ENCODE data around the gene GABRR1. TPM values are rescaled to one million over a fixed set of nuclear protein-coding genes. Genes with fewer than 3 reads are reported as not detected.
A peak's percentile ranks its signal among the peaks of the same experiment; 100 is the strongest.

GABRR1 gene
- total RNA-seq, 2 donors from 2014 or later = 5.4 TPM; not detected in 1

DNA sequence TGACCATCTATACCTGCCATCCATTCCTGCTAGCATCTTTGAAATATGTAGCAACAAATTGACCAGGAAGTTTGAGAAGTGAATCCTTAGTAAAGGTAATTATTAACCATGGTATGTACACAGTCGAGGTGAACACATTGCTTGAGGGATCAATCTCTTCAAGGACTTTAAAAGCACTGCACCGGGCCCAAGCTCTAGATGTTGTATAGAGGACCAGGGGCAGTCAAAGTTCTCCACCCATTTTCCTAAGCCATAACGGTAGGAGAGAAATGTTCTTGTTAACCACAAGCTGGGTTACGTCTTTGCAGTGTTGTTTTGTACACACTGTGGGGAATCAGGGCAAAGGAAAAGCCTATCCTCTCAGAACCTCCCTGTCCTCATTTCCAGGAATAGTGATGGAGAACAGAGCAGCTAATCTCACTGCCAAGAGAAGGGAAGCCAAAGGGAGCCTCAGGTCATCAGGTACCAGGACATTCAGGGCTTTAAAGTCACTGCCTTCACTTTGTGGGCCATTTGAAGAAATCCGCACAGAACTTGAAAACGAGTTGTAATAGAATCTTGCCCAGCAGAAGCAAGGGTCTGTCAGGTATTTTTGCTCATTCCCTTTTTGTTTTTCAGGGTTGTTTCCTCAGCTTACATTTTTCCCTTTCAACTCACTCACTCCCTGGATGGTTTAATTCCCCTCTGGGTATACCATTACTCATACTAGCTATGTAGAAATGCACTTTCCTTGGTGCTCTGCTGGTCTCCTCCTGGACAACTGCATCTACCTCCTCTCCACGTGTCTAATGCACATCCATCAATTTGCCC lies 76.6 kb downstream of the GABRR1 start:
- TF ChIP-seq, protein P1, sequence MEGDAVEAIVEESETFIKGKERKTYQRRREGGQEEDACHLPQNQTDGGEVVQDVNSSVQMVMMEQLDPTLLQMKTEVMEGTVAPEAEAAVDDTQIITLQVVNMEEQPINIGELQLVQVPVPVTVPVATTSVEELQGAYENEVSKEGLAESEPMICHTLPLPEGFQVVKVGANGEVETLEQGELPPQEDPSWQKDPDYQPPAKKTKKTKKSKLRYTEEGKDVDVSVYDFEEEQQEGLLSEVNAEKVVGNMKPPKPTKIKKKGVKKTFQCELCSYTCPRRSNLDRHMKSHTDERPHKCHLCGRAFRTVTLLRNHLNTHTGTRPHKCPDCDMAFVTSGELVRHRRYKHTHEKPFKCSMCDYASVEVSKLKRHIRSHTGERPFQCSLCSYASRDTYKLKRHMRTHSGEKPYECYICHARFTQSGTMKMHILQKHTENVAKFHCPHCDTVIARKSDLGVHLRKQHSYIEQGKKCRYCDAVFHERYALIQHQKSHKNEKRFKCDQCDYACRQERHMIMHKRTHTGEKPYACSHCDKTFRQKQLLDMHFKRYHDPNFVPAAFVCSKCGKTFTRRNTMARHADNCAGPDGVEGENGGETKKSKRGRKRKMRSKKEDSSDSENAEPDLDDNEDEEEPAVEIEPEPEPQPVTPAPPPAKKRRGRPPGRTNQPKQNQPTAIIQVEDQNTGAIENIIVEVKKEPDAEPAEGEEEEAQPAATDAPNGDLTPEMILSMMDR (IDR thresholded peaks at IDR 0.05) = no peak
- ATAC-seq (ENCODE audit: insufficient number of reproducible peaks, low FRiP score, low read depth) (no peak), DNase-seq (ENCODE audit: low spot score) (no peak)
- Histone ChIP-seq H3K4me1 (ENCODE audit: control insufficient read depth in 1 of 2, low read depth in 2 of 2) (peaks cover 12 to 46% of the 10 kb centered on the region in 2 donors), H3K4me3 (no peak overlapping the region), H3K27ac (peak overlapping the region in 1 of 2 donors; percentile 3), H3K36me3 (no peaks in the 10 kb centered on the region), H3K9me3 (no peaks in the 10 kb centered on the region), H3K27me3 (replicated peaks; ENCODE audit: insufficient read depth) (no peaks in the 10 kb centered on the region)

DNA sequence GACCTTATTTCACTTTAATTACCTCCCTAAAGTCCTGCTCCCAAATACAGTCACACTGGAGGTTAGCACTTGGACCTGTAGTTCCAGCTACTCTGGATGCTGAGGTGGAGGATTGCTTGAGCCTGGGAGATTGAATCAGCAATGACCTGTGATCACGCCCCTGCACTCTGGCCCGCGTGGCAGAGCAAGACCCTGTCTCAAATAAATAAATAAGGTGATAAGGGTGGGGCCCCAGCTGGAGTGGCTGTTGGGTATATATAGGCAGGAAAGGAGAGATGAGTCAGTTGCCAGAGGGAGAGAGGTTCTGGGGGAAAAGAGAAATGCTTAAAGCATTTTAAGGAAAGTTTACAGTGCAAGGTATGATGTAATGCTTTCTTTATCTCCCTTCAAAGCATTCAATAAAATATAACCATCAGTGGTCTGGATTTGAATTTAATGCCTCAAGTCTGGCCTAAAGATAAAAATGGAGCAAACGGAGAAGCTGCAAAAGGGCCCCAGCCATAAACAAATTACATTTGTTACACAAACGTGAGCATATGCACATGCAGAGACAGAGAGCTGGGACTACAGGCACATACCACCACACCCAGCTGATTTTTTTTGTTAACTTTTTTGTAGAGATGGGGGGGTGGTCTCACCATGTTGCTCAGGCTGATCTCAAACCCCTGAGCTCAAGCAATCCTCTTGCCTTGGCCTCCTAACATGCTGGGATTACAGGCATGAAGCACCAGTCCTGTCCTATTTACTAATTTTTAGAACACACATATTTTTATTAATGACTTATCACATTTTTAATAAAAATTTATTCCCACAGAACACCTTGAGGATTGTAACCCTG lies 77.4 kb downstream of the GABRR1 start:
- no peak overlapping the region for H3K4me3 ChIP-seq
- ATAC-seq (ENCODE audit: insufficient number of reproducible peaks, low FRiP score, low read depth) (no peak), DNase-seq (ENCODE audit: low spot score) (no peak)
- H3K9me3 ChIP-seq = no peaks in the 10 kb centered on the region
- H3K4me1 ChIP-seq (ENCODE audit: control insufficient read depth in 1 of 2, low read depth in 2 of 2) = peaks cover 7 to 42% of the 10 kb centered on the region in 2 donors
- TF ChIP-seq, protein P1 (IDR thresholded peaks at IDR 0.05) = no peak
- no peaks in the 10 kb centered on the region for H3K27me3 ChIP-seq (replicated peaks; ENCODE audit: insufficient read depth)
- H3K36me3 ChIP-seq = no peaks in the 10 kb centered on the region
- no peak overlapping the region for H3K27ac ChIP-seq

DNA sequence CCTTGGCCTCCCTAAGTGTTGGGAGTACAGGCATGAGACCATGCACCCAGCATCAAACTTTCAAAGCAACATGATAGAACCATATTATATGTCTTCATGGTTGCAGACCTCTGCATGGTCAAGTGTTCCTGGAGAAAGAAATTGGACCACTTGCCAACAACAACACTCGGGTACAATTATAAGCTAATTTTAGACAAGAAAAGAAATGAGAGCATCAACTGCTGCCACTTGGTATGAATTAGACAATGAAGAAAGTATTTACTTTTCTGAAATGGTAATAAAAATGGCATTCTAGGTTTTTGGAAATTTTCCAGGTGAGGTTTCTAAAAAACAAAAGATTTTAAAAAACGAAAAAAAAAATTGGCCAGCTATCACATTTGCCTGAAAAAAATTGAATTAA lies 79.0 kb downstream of the GABRR1 start:
- no peaks in the 10 kb centered on the region for H3K9me3 ChIP-seq
- H3K27ac ChIP-seq = no peak overlapping the region
- TF ChIP-seq, protein P1 (IDR thresholded peaks at IDR 0.05) = no peak
- H3K36me3 ChIP-seq = no peaks in the 10 kb centered on the region
- DNase-seq (ENCODE audit: low spot score) (no peak), ATAC-seq (ENCODE audit: insufficient number of reproducible peaks, low FRiP score, low read depth) (no peak)
- H3K4me3 ChIP-seq = no peak overlapping the region
- H3K4me1 ChIP-seq (ENCODE audit: control insufficient read depth in 1 of 2, low read depth in 2 of 2) = peaks cover 4 to 30% of the 10 kb centered on the region in 2 donors
- H3K27me3 ChIP-seq (replicated peaks; ENCODE audit: insufficient read depth) = no peaks in the 10 kb centered on the region

DNA sequence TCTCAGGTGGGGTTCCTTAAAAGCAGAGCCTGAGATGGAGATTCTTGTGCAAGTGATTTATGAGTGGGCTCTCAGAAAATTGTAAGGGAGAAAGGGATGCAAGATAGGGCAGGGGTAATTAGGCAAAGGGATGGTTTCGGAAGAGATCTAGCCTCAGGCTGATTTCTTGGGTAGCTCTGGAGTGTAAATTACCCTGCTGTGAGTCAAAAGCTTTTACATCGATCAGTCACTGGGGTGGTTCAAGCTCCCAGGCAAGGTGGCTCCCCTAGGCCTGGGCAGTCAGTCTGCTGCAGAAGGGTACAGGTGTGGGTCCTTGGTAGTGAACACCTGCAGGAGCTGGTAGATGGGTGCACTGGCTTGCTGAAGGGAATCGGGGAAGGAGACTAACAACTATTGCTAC lies 82.4 kb downstream of the GABRR1 start:
- no peak for DNase-seq (ENCODE audit: low spot score)
- peaks cover 4 to 16% of the 10 kb centered on the region in 2 donors for H3K4me1 ChIP-seq (ENCODE audit: control insufficient read depth in 1 of 2, low read depth in 2 of 2)
- H3K27me3 ChIP-seq (replicated peaks; ENCODE audit: insufficient read depth) = no peaks in the 10 kb centered on the region
- H3K4me3 ChIP-seq = no peak overlapping the region
- no peak overlapping the region for H3K27ac ChIP-seq
- no peaks in the 10 kb centered on the region for H3K9me3 ChIP-seq
- H3K36me3 ChIP-seq = no peaks in the 10 kb centered on the region
- ATAC-seq (ENCODE audit: insufficient number of reproducible peaks, low FRiP score, low read depth) = no peak
- TF ChIP-seq, protein P1 (IDR thresholded peaks at IDR 0.05) = no peak

DNA sequence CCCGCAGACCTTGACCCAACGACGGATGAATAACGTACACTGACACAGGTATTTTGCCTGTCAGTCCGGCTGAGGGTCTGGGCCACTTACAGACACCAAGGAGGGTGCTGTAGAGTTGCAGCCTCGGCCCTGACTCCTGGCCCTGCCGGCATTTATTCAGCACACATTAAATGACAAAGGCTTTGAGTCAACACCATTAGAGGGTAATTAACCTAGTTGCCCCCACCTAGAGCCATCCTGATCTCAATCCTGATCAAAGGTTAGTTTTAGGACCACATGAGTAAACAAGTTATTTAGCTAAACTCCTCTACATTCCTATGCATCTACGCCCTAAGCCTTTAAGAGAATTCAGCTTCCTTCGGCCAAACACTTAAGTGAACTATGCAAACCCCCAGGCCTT lies 83.2 kb downstream of the GABRR1 start:
- ATAC-seq (ENCODE audit: insufficient number of reproducible peaks, low FRiP score, low read depth) = no peak
- Histone ChIP-seq H3K27ac (no peak overlapping the region), H3K36me3 (no peaks in the 10 kb centered on the region), H3K9me3 (no peaks in the 10 kb centered on the region), H3K4me3 (no peak overlapping the region), H3K4me1 (ENCODE audit: control insufficient read depth in 1 of 2, low read depth in 2 of 2) (peaks cover 4 to 15% of the 10 kb centered on the region in 2 donors), H3K27me3 (replicated peaks; ENCODE audit: insufficient read depth) (no peaks in the 10 kb centered on the region)
- TF ChIP-seq, protein P1 (IDR thresholded peaks at IDR 0.05) = no peak
- DNase-seq (ENCODE audit: low spot score) = no peak

Data from thoracic aorta (tissue), 2 donors.